Bronchial epithelial cell (primary cell): ENCODE results near the gene P2RY11. TPM values are rescaled to one million over a fixed set of nuclear protein-coding genes. Genes with fewer than 3 reads are reported as not detected.

Experiments
- DNase-seq: peaks from one replicate; pipeline ENCODE4 v3.0.0-alpha.2; 2010; ENCODE audit warnings: low read depth
- FAIRE-seq: peaks from 2 replicates; lab custom pipeline; 2011; peaks lifted over from hg19 to GRCh38; lab: Jason Lieb, UNC
- H3K27me3 ChIP-seq: 2 replicates; pipeline ENCODE4 v1.5.1; 2011; ENCODE audit warnings: low read length; ENCODE audit not compliant: control insufficient read depth, insufficient read depth
- H3K36me3 ChIP-seq: 2 replicates; pipeline ENCODE4 v1.5.1; 2011; ENCODE audit warnings: low read length; ENCODE audit not compliant: control insufficient read depth, insufficient read depth
- H3K4me3 ChIP-seq: 2 replicates; pipeline ENCODE4 v1.5.1; 2011; ENCODE audit warnings: mild to moderate bottlenecking, low read depth, low read length, control low read depth
- CTCF ChIP-seq: IDR thresholded peaks from 2 replicates; pipeline ENCODE4 v1.5.1; 2011; ENCODE audit warnings: mild to moderate bottlenecking, moderate library complexity, low read length, control low read depth, inconsistent platforms; ENCODE audit not compliant: insufficient read depth, severe bottlenecking
- total RNA-seq: library from RNA; depleted of rRNA; stranded (reverse); fragments of >200 nt; gene quantifications from 2 replicates; pipeline ENCODE4 v1.2.1, GENCODE V29; 2014

The P2RY11 gene
- total RNA-seq, 1 donor from 2014 or later, result 1.1 TPM

GRCh38 chr19:10116866-10117616 is 5.5 kb downstream of the P2RY11 start:
- peaks cover 25% of the 10 kb centered on the region for H3K36me3 ChIP-seq
- H3K27me3 ChIP-seq, result no peaks in the 10 kb centered on the region
- TF ChIP-seq CTCF, result no peak
- FAIRE-seq, result no peak
- no peak for DNase-seq
- no peak overlapping the region for H3K4me3 ChIP-seq

- H3K27me3 ChIP-seq, result no peaks in the 10 kb centered on the region
- peaks cover 25% of the 10 kb centered on the region for H3K36me3 ChIP-seq
- peak overlapping the region; percentile 99 for H3K4me3 ChIP-seq
- DNase-seq (no peak), FAIRE-seq (no peak)
- no peak for TF ChIP-seq CTCF
These were observed 7.5 kb downstream of the P2RY11 start for GRCh38 chr19:10118960-10119359.

- Histone ChIP-seq H3K27me3 (no peaks in the 10 kb centered on the region), H3K36me3 (peaks cover 17% of the 10 kb centered on the region), H3K4me3 (no peak overlapping the region)
- no peak for TF ChIP-seq CTCF
- FAIRE-seq, result no peak
- peak; percentile 92 for DNase-seq
These were observed 9.2 kb downstream of the P2RY11 start for GRCh38 chr19:10120538-10121189.

GRCh38 chr19:10122045-10122444 is 10.6 kb downstream of the P2RY11 start:
- FAIRE-seq, result no peak
- H3K36me3 ChIP-seq, result peaks cover 7% of the 10 kb centered on the region

GRCh38 chr19:10124429-10124828 is 12.9 kb downstream of the P2RY11 start:
- H3K36me3 ChIP-seq, result peaks cover 1% of the 10 kb centered on the region
- DNase-seq (no peak), FAIRE-seq (no peak)
- H3K27me3 ChIP-seq, result no peaks in the 10 kb centered on the region
- H3K4me3 ChIP-seq, result no peak overlapping the region
- TF ChIP-seq CTCF, result no peak

More at GRCh38 chr19:10122045-10122444, 10.6 kb downstream of the P2RY11 start:
- TF ChIP-seq CTCF, result no peak
- no peak for DNase-seq
- no peak overlapping the region for H3K4me3 ChIP-seq
- H3K27me3 ChIP-seq, result no peaks in the 10 kb centered on the region
